GM18907 (cell line): Measurements from ENCODE around the gene TPM1.
A peak's percentile ranks its signal among the peaks of the same experiment; 100 is the strongest.

Experiments used
- ATAC-seq: cut with Tn5 transposase; IDR thresholded peaks from one replicate; pipeline ENCODE4 v1.9.1; 2021; ENCODE audit warnings: mild to moderate bottlenecking, moderate library complexity; ENCODE audit not compliant: unreplicated experiment

The TPM1 gene

GRCh38 chr15:63040954-63041353 lies 1.6 kb upstream of the TPM1 start:
- ATAC-seq = no peak

GRCh38 chr15:63041402-63041973 lies 1.1 kb upstream of the TPM1 start:
- ATAC-seq = no peak

GRCh38 chr15:63042877-63043334 lies 359 bp downstream of the TPM1 start:
- ATAC-seq = no peak

GRCh38 chr15:63043335-63044076 lies 959 bp downstream of the TPM1 start:
- ATAC-seq = no peak

GRCh38 chr15:63044077-63044644 lies 1.6 kb downstream of the TPM1 start:
- no peak for ATAC-seq

- no peak for ATAC-seq
Measured at GRCh38 chr15:63044645-63045464, 2.3 kb downstream of the TPM1 start.

GRCh38 chr15:63045465-63045840 lies 2.9 kb downstream of the TPM1 start:
- no peak for ATAC-seq

- no peak for ATAC-seq
Measured at GRCh38 chr15:63045879-63046278, 3.3 kb downstream of the TPM1 start.

GRCh38 chr15:63046917-63047760 lies 4.6 kb downstream of the TPM1 start:
- ATAC-seq = no peak

- no peak for ATAC-seq
Measured at GRCh38 chr15:63047792-63048114, 5.2 kb downstream of the TPM1 start.

GRCh38 chr15:63048115-63048775 lies 5.7 kb downstream of the TPM1 start:
- peak; percentile 83 for ATAC-seq

- no peak for ATAC-seq
Measured at GRCh38 chr15:63048776-63049665, 6.5 kb downstream of the TPM1 start.

GRCh38 chr15:63049783-63050371 lies 7.3 kb downstream of the TPM1 start:
- no peak for ATAC-seq

- ATAC-seq = no peak
Measured at GRCh38 chr15:63050731-63051155, 8.2 kb downstream of the TPM1 start.

GRCh38 chr15:63051156-63052066 lies 8.9 kb downstream of the TPM1 start:
- ATAC-seq = no peak

- ATAC-seq = no peak
Measured at GRCh38 chr15:63052077-63052841, 9.7 kb downstream of the TPM1 start.
